Panc1 (cell line): ENCODE measurements around the gene SPOUT1. TPM values are rescaled to one million over a fixed set of nuclear protein-coding genes. Genes with fewer than 3 reads are reported as not detected.

Source experiments
- ATAC-seq: fragments of 200-7000 bp; cut with Tn5 transposase; 2 replicates; pipeline ENCODE4 v1.9.1; 2020; ENCODE audit warnings: mild to moderate bottlenecking, moderate library complexity
- BruUV-seq: library from RNA; stranded (reverse); fragments of 400-500 nt; replicated peaks from 2 replicates; lab custom pipeline; 2021; lab: Mats Ljungman, UMichigan
- CTCF ChIA-PET: fragments of 300-600 bp; sonication (Branson Sonifier 250); formaldehyde crosslinking; loops from one replicate; lab custom pipeline; 2022; ENCODE audit warnings: antibody characterized with exemption; lab: Charles Lee
- POLR2A ChIA-PET: fragments of 300-600 bp; sonication (Branson Sonifier 250); formaldehyde crosslinking; loops from one replicate; lab custom pipeline; 2022; ENCODE audit warnings: antibody characterized with exemption; lab: Charles Lee
- DNase-seq: peaks from one replicate; pipeline ENCODE4 v3.0.0-alpha.2; 2010; ENCODE audit warnings: low read depth, low spot score
- H3K27ac ChIP-seq: 2 replicates; pipeline ENCODE4 v1.5.1; 2011; ENCODE audit warnings: mild to moderate bottlenecking, low read length, inconsistent platforms
- H3K27me3 ChIP-seq: fragments of 200-500 bp; sonication (Bioruptor generic); 2 replicates; pipeline ENCODE4 v1.6.0; 2014; ENCODE audit warnings: low read length, inconsistent platforms; ENCODE audit not compliant: control insufficient read depth, insufficient read depth
- H3K36me3 ChIP-seq: fragments of 200-500 bp; sonication (Bioruptor generic); 2 replicates; pipeline ENCODE4 v1.5.1; 2014; ENCODE audit warnings: inconsistent platforms, mild to moderate bottlenecking, low read length, moderate library complexity; ENCODE audit not compliant: control insufficient read depth, insufficient read depth
- H3K4me1 ChIP-seq: 2 replicates; pipeline ENCODE4 v1.5.1; 2011; ENCODE audit warnings: inconsistent platforms, mild to moderate bottlenecking, low read length, moderate library complexity; ENCODE audit not compliant: control insufficient read depth, insufficient read depth
- H3K4me3 ChIP-seq, 2 experiments: 2 replicates each; pipeline ENCODE4 v1.5.1; 2011 to 2012; ENCODE audit warnings: low read depth in 2 of 2, low read length in 2 of 2, mild to moderate bottlenecking in 2 of 2, inconsistent platforms in 1 of 2, moderate library complexity in 1 of 2
- H3K9me3 ChIP-seq: fragments of 200-500 bp; sonication (Bioruptor generic); 2 replicates; pipeline ENCODE4 v1.5.1; 2014; ENCODE audit warnings: low read depth, mild to moderate bottlenecking, inconsistent platforms, low read length, moderate library complexity; ENCODE audit not compliant: control insufficient read depth, insufficient read depth
- POLR2AphosphoS5 ChIP-seq: IDR thresholded peaks from 2 replicates; pipeline ENCODE4 v1.6.1; 2012; ENCODE audit warnings: mild to moderate bottlenecking, low read depth, low read length, moderate library complexity
- SIN3A ChIP-seq: IDR thresholded peaks from 2 replicates; pipeline ENCODE4 v1.6.1; 2012; ENCODE audit warnings: low read depth, mild to moderate bottlenecking, low read length, moderate library complexity, borderline replicate concordance; ENCODE audit not compliant: insufficient read depth
- TCF7L2 ChIP-seq: IDR thresholded peaks from 2 replicates; pipeline ENCODE4 v1.6.1; 2011; ENCODE audit warnings: mild to moderate bottlenecking, low read depth, low read length, inconsistent platforms
- in situ Hi-C: cut with HindIII; loops from 2 replicates; pipeline ENCODE4 v1.10.0; 2016; ENCODE audit warnings: low sequenced_read_pairs, low pct_unique_long_range_greater_than_20kb
- intact Hi-C: fragments of 100-400 bp; cut with micrococcal nuclease; formaldehyde crosslinking; loops from one replicate; pipeline ENCODE4 v1.10.0; 2022; ENCODE audit not compliant: unreplicated experiment
- total RNA-seq: library from RNA; stranded (reverse); gene quantifications from one replicate; pipeline ENCODE4 v1.2.1, GENCODE V29; 2021; ENCODE audit not compliant: unreplicated experiment
- TF ChIP-seq, protein P1 (sequence below), 2 experiments: IDR thresholded peaks; 2 replicates each; pipeline ENCODE4 v1.6.1; 2011 to 2012; ENCODE audit warnings: low read depth in 2 of 2, control low read depth in 1 of 2, low read length in 1 of 2, mild to moderate bottlenecking in 1 of 2, moderate library complexity in 1 of 2; ENCODE audit not compliant: insufficient read depth in 1 of 2
- TF ChIP-seq, protein P2 (sequence below): fragments of 450-650 bp; IDR thresholded peaks from 2 replicates; pipeline ENCODE4 v1.5.1; 2017; ENCODE audit warnings: mild to moderate bottlenecking

The SPOUT1 gene
- total RNA-seq, 1 experiment from 2014 or later, result 38.4 TPM

DNA sequence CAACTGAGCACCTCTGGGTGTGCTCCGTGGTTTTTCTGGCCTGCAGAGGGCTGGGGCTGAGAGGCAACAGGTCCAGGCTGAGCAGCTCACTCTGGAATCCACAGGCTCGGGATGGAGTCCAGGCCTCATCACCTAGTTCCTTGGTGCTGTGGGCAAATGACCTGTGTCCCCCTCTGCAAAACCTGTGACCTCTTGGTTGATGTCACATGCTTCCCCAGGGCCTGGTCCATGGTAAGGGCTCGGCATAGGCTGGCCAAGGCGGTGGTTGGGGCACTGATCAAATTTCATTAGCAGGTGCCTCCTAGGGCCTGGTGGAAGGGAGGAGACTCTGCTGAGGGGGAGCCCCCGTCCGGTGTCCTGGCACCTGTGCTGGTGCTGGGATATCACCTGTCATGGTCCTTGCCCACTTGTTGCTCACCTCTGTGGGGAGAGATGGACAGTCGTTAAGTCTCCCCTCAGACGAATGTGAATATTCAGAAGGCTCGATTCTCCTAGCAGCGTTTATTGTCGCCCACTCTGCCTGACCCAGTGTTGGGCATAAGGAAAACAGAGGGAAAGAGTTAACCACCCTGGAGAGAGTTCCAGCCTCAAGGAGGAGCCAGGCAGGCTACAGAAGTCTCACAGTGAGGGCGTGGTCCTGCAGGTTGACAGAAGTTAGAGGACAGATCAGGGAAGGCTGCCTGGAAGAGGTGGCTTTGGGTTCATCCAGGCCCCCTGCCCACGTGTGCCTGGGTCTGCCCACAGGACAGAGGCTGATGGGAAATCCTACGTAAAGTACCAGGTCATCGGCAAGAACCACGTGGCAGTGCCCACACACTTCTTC lies 7.8 kb downstream of the SPOUT1 start:
- in situ Hi-C loops, result no loop called here

DNA sequence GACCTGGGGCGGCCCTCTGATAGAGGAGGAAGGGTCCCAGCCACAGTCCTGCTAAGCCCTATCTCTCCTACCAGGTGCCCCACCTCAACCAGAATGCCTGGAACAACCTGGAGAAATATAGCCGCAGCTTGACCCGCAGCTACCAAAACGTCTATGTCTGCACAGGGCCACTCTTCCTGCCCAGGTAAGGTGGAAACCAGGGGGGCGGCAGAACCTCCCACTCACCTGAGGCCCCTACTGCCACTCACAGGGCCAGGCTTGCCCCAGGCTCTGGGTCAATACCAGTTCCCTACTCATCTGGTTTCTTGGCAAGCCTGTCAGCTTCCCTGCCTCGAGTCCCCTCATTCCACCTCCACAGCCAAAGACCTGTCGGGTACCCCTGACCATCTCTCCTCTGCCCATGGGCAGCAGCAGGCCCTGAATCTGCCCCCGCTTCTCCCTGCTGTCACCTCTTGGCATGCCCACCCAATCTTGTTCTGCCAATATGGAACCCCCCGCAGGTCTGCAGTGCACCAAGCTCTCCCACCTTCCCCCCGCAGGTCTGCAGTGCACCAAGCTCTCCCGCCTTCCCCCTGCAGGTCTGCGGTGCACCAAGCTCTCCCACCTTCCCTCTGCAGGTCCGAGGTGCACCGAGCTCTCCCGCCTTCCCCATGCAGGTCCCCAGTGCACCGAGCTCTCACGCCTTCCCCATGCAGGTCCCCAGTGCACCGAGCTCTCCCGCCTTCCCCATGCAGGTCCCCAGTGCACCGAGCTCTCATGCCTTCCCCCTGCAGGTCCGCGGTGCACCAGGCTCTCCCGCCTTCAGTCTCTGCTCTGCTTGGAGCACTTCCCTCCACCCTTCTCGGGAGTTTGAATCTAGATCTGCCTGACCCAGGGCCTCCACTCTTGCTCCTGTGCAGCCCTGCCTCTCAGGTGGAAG lies 8.7 kb downstream of the SPOUT1 start:
- ATAC-seq, result no peak

More for the DNA sequence above, 7.8 kb downstream of the SPOUT1 start:
- DNase-seq (no peak), ATAC-seq (no peak)
- H3K27me3 ChIP-seq, result no peaks in the 10 kb centered on the region
- ChIA-PET POLR2A (no interaction called here), CTCF (no interaction called here)
- H3K4me3 ChIP-seq, result no peak overlapping the region
- TF ChIP-seq SIN3A, result no peak
- TF ChIP-seq, protein P1, sequence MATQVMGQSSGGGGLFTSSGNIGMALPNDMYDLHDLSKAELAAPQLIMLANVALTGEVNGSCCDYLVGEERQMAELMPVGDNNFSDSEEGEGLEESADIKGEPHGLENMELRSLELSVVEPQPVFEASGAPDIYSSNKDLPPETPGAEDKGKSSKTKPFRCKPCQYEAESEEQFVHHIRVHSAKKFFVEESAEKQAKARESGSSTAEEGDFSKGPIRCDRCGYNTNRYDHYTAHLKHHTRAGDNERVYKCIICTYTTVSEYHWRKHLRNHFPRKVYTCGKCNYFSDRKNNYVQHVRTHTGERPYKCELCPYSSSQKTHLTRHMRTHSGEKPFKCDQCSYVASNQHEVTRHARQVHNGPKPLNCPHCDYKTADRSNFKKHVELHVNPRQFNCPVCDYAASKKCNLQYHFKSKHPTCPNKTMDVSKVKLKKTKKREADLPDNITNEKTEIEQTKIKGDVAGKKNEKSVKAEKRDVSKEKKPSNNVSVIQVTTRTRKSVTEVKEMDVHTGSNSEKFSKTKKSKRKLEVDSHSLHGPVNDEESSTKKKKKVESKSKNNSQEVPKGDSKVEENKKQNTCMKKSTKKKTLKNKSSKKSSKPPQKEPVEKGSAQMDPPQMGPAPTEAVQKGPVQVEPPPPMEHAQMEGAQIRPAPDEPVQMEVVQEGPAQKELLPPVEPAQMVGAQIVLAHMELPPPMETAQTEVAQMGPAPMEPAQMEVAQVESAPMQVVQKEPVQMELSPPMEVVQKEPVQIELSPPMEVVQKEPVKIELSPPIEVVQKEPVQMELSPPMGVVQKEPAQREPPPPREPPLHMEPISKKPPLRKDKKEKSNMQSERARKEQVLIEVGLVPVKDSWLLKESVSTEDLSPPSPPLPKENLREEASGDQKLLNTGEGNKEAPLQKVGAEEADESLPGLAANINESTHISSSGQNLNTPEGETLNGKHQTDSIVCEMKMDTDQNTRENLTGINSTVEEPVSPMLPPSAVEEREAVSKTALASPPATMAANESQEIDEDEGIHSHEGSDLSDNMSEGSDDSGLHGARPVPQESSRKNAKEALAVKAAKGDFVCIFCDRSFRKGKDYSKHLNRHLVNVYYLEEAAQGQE (IDR thresholded peaks at IDR 0.05; ENCODE audit: insufficient read depth in 1 of 2, low read depth in 2 of 2, low read length in 1 of 2), result no peak
- TF ChIP-seq, protein P2, sequence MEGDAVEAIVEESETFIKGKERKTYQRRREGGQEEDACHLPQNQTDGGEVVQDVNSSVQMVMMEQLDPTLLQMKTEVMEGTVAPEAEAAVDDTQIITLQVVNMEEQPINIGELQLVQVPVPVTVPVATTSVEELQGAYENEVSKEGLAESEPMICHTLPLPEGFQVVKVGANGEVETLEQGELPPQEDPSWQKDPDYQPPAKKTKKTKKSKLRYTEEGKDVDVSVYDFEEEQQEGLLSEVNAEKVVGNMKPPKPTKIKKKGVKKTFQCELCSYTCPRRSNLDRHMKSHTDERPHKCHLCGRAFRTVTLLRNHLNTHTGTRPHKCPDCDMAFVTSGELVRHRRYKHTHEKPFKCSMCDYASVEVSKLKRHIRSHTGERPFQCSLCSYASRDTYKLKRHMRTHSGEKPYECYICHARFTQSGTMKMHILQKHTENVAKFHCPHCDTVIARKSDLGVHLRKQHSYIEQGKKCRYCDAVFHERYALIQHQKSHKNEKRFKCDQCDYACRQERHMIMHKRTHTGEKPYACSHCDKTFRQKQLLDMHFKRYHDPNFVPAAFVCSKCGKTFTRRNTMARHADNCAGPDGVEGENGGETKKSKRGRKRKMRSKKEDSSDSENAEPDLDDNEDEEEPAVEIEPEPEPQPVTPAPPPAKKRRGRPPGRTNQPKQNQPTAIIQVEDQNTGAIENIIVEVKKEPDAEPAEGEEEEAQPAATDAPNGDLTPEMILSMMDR, result no peak
- no peak for TF ChIP-seq POLR2AphosphoS5
- TF ChIP-seq TCF7L2, result no peak
- H3K36me3 ChIP-seq, result no peaks in the 10 kb centered on the region; the same call in 1 of the 2 replicates
- H3K27ac ChIP-seq, result no peak overlapping the region
- intact Hi-C loops, result no loop called here
- BruUV-seq, result no TSS peak
- peaks cover 3% of the 10 kb centered on the region; the same call in 1 of the 2 replicates for H3K4me1 ChIP-seq
- H3K9me3 ChIP-seq, result no peaks in the 10 kb centered on the region

More for the DNA sequence above, 8.7 kb downstream of the SPOUT1 start:
- intact Hi-C loops, result no loop called here
- Histone ChIP-seq H3K36me3 (no peaks in the 10 kb centered on the region; the same call in 1 of the 2 replicates), H3K4me3 (no peak overlapping the region), H3K4me1 (peaks cover 3% of the 10 kb centered on the region; the same call in 1 of the 2 replicates), H3K27me3 (no peaks in the 10 kb centered on the region), H3K9me3 (no peaks in the 10 kb centered on the region), H3K27ac (no peak overlapping the region)
- in situ Hi-C loops, result no loop called here
- TF ChIP-seq, protein P1 (IDR thresholded peaks at IDR 0.05; ENCODE audit: insufficient read depth in 1 of 2, low read depth in 2 of 2, low read length in 1 of 2), result no peak
- TF ChIP-seq SIN3A (no peak), TCF7L2 (no peak), POLR2AphosphoS5 (no peak)
- TF ChIP-seq, protein P2, result no peak
- ChIA-PET POLR2A (interaction anchor here (0.6 kb wide), 1 partner anchor 62 kb away, joined by 4 read pairs; no protein-coding TSS in a partner anchor), CTCF (no interaction called here)
- no peak for DNase-seq
- no TSS peak for BruUV-seq
